ENCODE data around the gene TMEM231.
"Not testable (repeated sequence)": the region's sequence is repeated elsewhere in the genome, so short reads cannot be mapped to it uniquely, and the experiment has no call there.

The TMEM231 gene, protein sequence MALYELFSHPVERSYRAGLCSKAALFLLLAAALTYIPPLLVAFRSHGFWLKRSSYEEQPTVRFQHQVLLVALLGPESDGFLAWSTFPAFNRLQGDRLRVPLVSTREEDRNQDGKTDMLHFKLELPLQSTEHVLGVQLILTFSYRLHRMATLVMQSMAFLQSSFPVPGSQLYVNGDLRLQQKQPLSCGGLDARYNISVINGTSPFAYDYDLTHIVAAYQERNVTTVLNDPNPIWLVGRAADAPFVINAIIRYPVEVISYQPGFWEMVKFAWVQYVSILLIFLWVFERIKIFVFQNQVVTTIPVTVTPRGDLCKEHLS

GRCh38 chr16:75555707-75556430 lies at the start of gene TMEM231:
TSS of gene TMEM231 (minus strand) at chr16:75556252. CDS start at chr16:75556209, 43 bp downstream.
- peak; percentile 93 to 96 for DNase-seq

GRCh38 chr16:75603241-75603640 lies 47.2 kb upstream of the TMEM231 start:
- no peak for DNase-seq

GRCh38 chr16:75599452-75600277 lies 43.6 kb upstream of the TMEM231 start:
- no peak for DNase-seq

DNA sequence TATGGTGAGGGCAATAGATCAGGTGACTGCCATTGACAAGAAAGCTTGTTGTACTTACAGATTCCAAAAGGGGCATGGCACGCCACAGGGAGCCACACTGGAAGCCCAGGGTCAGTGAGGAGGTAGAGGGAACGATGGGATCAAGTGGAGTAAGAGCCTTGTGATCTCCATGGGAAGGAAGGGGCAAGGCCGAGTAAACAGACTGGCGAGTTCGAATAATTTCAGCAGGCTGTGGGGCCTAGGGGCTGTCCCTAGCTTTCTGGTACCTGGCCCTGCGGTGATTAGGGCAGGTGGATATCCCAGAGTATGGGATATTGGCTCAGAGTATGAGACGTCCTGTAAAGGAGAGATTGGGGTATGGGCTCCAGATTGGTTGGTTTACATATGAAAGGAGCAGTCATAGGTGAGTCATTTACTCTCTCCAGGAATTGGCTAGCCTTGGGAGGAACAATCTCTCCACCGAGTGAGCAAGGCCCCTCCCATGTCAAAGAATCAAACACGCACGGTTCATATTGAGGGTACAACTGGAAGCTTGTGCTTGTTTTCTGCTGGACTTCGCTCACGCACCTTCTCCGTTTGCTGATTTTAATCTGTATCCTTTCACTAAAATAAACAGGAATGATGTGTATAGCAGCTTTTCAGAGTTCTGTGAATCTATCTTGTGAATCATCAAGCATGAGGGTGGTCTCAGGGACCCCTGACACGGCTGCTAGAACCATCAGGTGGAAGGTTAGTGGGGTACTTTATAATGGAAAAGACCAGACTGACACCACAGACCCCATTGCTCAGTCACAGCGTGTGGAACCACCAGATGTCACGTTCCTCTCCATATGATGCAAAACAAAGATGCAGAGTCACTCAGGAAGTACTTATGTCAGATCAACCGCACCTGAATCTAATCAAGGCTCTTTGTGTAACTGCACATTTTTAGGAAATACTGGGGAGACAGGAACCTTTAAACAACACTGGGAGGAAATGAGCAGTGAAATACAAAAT lies 38.1 kb upstream of the TMEM231 start:
- no peak for DNase-seq

- DNase-seq: no peak
These were observed 37.3 kb upstream of the TMEM231 start for GRCh38 chr16:75593308-75593707.

DNA sequence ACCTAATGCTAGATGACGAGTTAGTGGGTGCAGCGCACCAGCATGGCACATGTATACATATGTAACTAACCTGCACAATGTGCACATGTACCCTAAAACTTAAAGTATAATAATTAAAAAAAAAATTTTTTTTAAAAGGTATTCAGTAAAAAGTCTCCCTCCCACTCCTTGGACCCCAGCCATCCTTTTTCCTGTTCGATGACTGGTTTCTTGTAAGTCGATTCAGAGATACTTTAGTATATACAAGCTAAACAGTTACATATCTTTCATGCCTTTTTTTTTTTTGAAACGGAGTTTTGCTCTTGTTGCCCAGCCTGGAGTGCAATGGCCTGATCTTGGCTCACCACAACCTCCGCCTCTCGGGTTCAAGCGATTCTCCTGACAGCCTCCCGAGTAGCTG lies 35.9 kb upstream of the TMEM231 start:
- DNase-seq: not testable (repeated sequence)

GRCh38 chr16:75590920-75591843 lies 35.1 kb upstream of the TMEM231 start:
- DNase-seq: peak; percentile 31 to 32

DNA sequence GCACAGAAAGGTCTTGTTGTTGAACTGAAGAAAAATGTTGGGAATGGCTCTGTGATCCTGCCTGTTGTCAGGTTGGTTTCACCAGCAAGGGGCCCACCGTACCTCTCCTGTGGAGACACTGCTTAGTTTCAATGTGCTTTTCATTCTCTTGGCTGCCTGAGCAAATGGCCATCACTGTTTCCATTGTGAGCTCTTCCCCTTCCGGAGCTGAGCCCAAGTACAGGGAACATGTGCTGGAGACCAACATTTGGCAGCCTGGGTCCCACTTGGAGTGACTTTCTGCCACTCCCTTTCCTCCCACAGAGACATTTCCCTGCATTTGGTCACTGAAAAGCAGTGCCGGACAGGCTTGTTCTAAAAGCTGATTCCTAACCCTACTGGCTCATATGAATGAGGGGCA lies 33.3 kb upstream of the TMEM231 start:
- DNase-seq: peak in 1 of 2 donors; percentile 21

GRCh38 chr16:75588716-75589115 lies 32.7 kb upstream of the TMEM231 start:
- DNase-seq: no peak

GRCh38 chr16:75584108-75584507 lies 28.1 kb upstream of the TMEM231 start:
- DNase-seq: no peak

DNA sequence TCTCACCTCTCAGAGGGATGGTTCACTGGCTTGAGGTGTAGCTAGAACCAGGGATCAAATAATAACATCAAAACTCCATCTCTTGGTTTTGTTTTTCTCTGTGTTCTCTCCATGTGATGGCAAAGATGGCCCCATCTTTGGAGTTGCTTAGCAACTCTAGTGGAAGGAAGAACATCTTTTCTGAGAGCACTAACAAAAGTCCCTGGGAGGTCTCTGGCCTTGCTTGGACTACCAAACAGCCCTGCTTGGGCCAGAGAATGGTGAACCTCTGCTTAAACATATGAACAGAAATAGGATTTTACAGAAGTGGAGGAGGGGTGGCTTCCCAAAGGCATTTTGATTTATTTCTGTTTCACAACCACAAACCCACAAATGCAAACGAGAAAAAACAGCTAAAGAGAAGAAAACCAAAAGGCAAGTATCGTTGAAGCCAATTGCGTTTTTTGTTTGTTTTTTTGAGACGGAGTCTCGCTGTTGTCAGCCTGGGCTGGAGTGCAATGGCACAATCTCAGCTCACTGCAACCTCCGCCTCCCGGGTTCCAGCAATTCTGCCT lies 23.3 kb upstream of the TMEM231 start:
- no peak for DNase-seq

GRCh38 chr16:75578725-75579124 lies 22.7 kb upstream of the TMEM231 start:
- no peak for DNase-seq

DNA sequence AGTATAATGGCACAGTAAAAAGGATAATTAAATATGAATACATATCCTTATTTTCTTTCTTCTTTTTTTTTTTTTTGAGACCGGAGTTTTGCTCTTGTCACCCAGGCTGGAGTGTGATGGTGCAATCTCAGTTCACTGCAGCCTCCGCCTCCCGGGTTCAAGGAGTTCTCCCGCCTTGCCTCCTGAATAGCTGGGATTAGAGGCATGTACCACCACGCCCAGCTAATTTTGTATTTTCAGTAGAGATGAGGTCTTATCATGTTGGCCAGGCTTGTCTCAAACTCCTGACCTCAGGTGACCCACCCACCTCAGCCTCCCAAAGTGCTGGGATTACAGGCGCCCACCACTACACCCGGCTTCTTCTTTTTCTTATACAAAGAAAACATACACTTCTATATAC lies 22.2 kb upstream of the TMEM231 start:
- no peak for DNase-seq

GRCh38 chr16:75576384-75576811 lies 20.3 kb upstream of the TMEM231 start:
- DNase-seq: peak in 1 of 2 donors; percentile 12

DNA sequence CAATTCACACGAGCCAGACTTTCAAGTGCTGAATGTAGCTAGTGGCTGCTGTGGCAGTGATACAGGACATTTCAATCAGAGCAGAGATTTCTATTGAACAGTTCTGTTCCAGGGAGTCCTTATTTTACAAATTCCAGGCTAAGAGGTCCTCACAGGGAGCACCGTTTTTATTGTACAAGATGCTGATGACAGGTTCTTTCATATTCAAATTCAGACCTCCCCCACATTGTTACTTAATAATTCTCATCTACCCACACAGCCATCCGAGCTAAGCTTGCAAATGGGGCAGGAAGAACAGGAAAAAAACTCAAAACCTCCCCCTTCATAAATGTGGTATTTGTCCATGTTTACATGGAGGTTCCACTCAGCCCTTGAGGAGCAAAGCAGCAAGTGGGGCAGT lies 19.9 kb upstream of the TMEM231 start:
- DNase-seq: no peak

DNA sequence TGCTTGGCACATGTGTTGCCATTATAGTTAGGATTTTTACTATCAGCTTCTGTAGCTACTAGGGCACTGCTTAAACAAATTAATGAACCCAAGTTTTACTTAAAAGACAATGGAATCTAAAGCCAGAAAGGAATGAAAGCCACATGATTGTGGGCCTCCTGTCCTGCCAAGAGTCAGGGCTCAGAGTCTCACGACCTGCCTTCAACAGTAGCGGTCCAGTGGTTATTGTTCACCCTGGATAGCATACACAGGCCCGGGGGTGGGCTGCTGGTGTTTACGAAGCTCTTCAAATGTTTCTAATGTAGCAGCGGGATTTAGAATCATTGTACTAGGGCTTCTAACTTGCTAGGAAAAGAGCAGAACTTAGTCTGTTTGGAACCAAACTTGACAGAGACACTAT lies 17.9 kb upstream of the TMEM231 start:
- DNase-seq: no peak

DNA sequence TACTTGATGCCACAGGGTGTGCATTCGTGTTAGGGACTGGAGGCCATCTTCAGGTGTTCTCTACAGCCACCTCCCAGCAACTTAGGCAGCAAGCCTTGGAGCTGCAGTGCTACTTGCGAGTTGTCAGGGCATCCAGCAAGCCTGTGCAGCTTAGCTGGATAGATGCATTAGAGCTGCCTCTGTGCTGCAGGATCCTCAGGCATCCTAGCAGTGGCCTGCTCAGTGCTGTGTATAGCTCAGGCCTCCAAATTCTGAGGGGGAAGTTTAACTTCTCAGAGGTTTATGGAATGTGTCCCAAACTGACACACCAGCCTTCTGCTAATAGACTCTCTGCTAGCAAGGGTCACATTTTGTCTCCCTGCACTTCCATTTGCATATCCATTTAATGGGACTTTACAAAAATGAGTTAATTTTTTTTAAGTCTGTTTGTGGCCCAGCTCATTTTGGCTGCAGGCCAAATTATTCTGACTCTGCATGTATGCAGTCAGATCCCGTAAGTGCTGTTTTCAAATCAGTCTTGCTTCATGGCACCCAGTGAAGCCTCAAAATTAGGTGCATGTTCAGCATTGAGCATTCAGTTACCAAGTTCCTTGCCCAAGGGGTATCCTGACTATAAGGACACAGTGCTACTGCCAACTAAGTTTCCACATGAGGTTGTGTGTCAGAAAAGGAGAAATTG lies 17.0 kb upstream of the TMEM231 start:
- DNase-seq: no peak

GRCh38 chr16:75570396-75571065 lies 14.5 kb upstream of the TMEM231 start:
- peak in 1 of 2 donors; percentile 17 for DNase-seq

- no peak for DNase-seq
These were observed 11.9 kb upstream of the TMEM231 start for GRCh38 chr16:75567911-75568310.
